H1 (cell line): ENCODE data around the gene KLHL36. TPM values are rescaled to one million over a fixed set of nuclear protein-coding genes. Genes with fewer than 3 reads are reported as not detected.

Experiments
- CTCF ChIA-PET: fragments of 300-600 bp; sonication (Branson Sonifier 250); formaldehyde crosslinking; loops from one replicate; lab custom pipeline; 2021; ENCODE audit not compliant: partially characterized antibody; lab: Charles Lee
- POLR2A ChIA-PET: fragments of 300-600 bp; sonication (Branson Sonifier 250); formaldehyde crosslinking; loops from one replicate; lab custom pipeline; 2021; ENCODE audit warnings: inconsistent platforms; ENCODE audit not compliant: partially characterized antibody; lab: Charles Lee
- DNase-seq, 2 experiments: peaks; one replicate each; pipeline versions ENCODE4 v3.0.0 to v3.0.0-alpha.2; 2010 to 2022; ENCODE audit warnings: low spot score in 2 of 2, low read depth in 1 of 2, mixed read lengths in 1 of 2
- FAIRE-seq: peaks from 2 replicates; lab custom pipeline; 2011; peaks lifted over from hg19 to GRCh38; lab: Jason Lieb, UNC
- H2AFZ ChIP-seq: 2 replicates; pipeline ENCODE4 v1.8.1; 2012; ENCODE audit warnings: low read length, inconsistent platforms
- H2AK5ac ChIP-seq: 2 replicates; pipeline ENCODE4 v1.6.1; 2013; ENCODE audit warnings: low read depth, low read length
- H2BK120ac ChIP-seq: replicated peaks from 2 replicates; pipeline ENCODE3; 2013; ENCODE audit warnings: low read depth, low read length, inconsistent platforms
- H2BK12ac ChIP-seq: 2 replicates; pipeline ENCODE4 v1.6.1; 2013; ENCODE audit warnings: low read depth, low read length
- H2BK15ac ChIP-seq: 2 replicates; pipeline ENCODE4 v1.6.1; 2013; ENCODE audit warnings: low read length
- H2BK20ac ChIP-seq: 2 replicates; pipeline ENCODE4 v1.6.1; 2013; ENCODE audit warnings: low read length
- H2BK5ac ChIP-seq: 2 replicates; pipeline ENCODE4 v1.6.1; 2013; ENCODE audit warnings: low read depth, low read length
- H3K14ac ChIP-seq: 2 replicates; pipeline ENCODE4 v1.6.1; 2013; ENCODE audit warnings: inconsistent platforms; ENCODE audit not compliant: insufficient read length
- H3K18ac ChIP-seq: 2 replicates; pipeline ENCODE4 v1.6.1; 2013; ENCODE audit warnings: low read length; ENCODE audit errors: extremely low read depth
- H3K23ac ChIP-seq: 2 replicates; pipeline ENCODE4 v1.6.1; 2013; ENCODE audit warnings: inconsistent platforms; ENCODE audit not compliant: insufficient read length
- H3K23me2 ChIP-seq: 2 replicates; pipeline ENCODE4 v1.6.1; 2013; ENCODE audit warnings: low read depth, low read length
- H3K27ac ChIP-seq: 2 replicates; pipeline ENCODE4 v1.6.1; 2011; ENCODE audit warnings: low read depth, low read length, inconsistent platforms
- H3K27me3 ChIP-seq, 4 experiments: replicated peaks in 1 of 4; 1 replicate in 1 of 4; 2 replicates in 3 of 4; pipeline versions ENCODE4 v1.6.1 to v1.8.1; 2011 to 2013; ENCODE audit warnings: low read length in 3 of 4, mild to moderate bottlenecking in 3 of 4, inconsistent platforms in 2 of 4, mixed read lengths in 2 of 4, moderate library complexity in 1 of 4; ENCODE audit not compliant: control insufficient read depth in 3 of 4, insufficient read depth in 3 of 4; ENCODE audit errors: extremely low read depth in 1 of 4
- H3K36me3 ChIP-seq, 4 experiments: 2 replicates each; pipeline versions ENCODE4 v1.6.1 to v1.8.1; 2011 to 2013; ENCODE audit warnings: mild to moderate bottlenecking in 4 of 4, low read length in 3 of 4, moderate library complexity in 2 of 4, control low read depth in 1 of 4, inconsistent platforms in 1 of 4; ENCODE audit not compliant: insufficient read depth in 4 of 4, control insufficient read depth in 2 of 4
- H3K4ac ChIP-seq: replicated peaks from 2 replicates; pipeline ENCODE3; 2013; ENCODE audit warnings: low read length, low read depth, mixed read lengths, inconsistent platforms; ENCODE audit not compliant: insufficient read length
- H3K4me1 ChIP-seq, 4 experiments: replicated peaks in 1 of 4; 1 replicate in 1 of 4; 2 replicates in 3 of 4; pipeline versions ENCODE4 v1.6.1 to v1.8.1; 2011 to 2013; ENCODE audit warnings: low read length in 3 of 4, inconsistent platforms in 2 of 4, mixed read lengths in 1 of 4; ENCODE audit not compliant: insufficient read depth in 4 of 4, control insufficient read depth in 3 of 4
- H3K4me2 ChIP-seq, 2 experiments: 2 replicates each; pipeline versions ENCODE4 v1.6.1 to v1.8.1; 2011 to 2013; ENCODE audit warnings: low read depth in 2 of 2, low read length in 2 of 2, control low read depth in 1 of 2, inconsistent platforms in 1 of 2, mild to moderate bottlenecking in 1 of 2; ENCODE audit not compliant: insufficient read depth in 1 of 2
- H3K4me3 ChIP-seq, 4 experiments: fragments of 200-600, 300-600 bp in 1 of 4; sonication (generic), shearing (Covaris generic), sonication (Bioruptor Twin) in 1 of 4; 2 replicates each; pipeline versions ENCODE4 v1.5.1 to v1.8.1; 2011 to 2016; ENCODE audit warnings: low read length in 4 of 4, low read depth in 3 of 4, control low read depth in 2 of 4, inconsistent platforms in 2 of 4, mild to moderate bottlenecking in 2 of 4, mixed read lengths in 1 of 4, moderate library complexity in 1 of 4; ENCODE audit not compliant: insufficient read depth in 2 of 4; ENCODE audit errors: extremely low read depth in 1 of 4
- H3K56ac ChIP-seq: replicated peaks from 2 replicates; pipeline ENCODE3; 2013; ENCODE audit warnings: low read depth, mild to moderate bottlenecking, mixed read lengths, low read length, inconsistent platforms; ENCODE audit not compliant: insufficient read length
- H3K79me1 ChIP-seq: 2 replicates; pipeline ENCODE4 v1.6.1; 2013; ENCODE audit warnings: low read depth, low read length, control low read depth
- H3K79me2 ChIP-seq, 2 experiments: 2 replicates each; pipeline versions ENCODE4 v1.6.1 to v1.8.1; 2012 to 2013; ENCODE audit warnings: low read length in 2 of 2, mild to moderate bottlenecking in 2 of 2, inconsistent platforms in 1 of 2; ENCODE audit not compliant: insufficient read depth in 2 of 2, control insufficient read depth in 1 of 2
- H3K9ac ChIP-seq, 4 experiments: replicated peaks in 1 of 4; 1 replicate in 1 of 4; 2 replicates in 3 of 4; pipeline versions ENCODE4 v1.6.1 to v1.8.1; 2011 to 2013; ENCODE audit warnings: low read depth in 3 of 4, low read length in 3 of 4, control low read depth in 2 of 4, mild to moderate bottlenecking in 2 of 4, moderate library complexity in 2 of 4, inconsistent platforms in 1 of 4; ENCODE audit errors: extremely low read depth in 1 of 4
- H3K9me3 ChIP-seq, 2 experiments: 2 replicates each; pipeline versions ENCODE4 v1.6.1 to v1.8.1; 2012 to 2013; ENCODE audit warnings: mild to moderate bottlenecking in 2 of 2, moderate library complexity in 2 of 2, control low read depth in 1 of 2, inconsistent platforms in 1 of 2, low read depth in 1 of 2, low read length in 1 of 2, mixed read lengths in 1 of 2; ENCODE audit not compliant: insufficient read depth in 2 of 2
- H4K20me1 ChIP-seq, 2 experiments: replicated peaks in 1 of 2; 2 replicates each; pipeline versions ENCODE3 to v1.8.1; 2011 to 2013; ENCODE audit warnings: inconsistent platforms in 2 of 2, low read length in 2 of 2, mild to moderate bottlenecking in 1 of 2; ENCODE audit not compliant: insufficient read depth in 2 of 2, control insufficient read depth in 1 of 2
- H4K5ac ChIP-seq: 2 replicates; pipeline ENCODE4 v1.6.1; 2013; ENCODE audit warnings: low read length, low read depth, mixed read lengths, inconsistent platforms; ENCODE audit not compliant: insufficient read length
- H4K8ac ChIP-seq: 2 replicates; pipeline ENCODE4 v1.8.0; 2013; ENCODE audit warnings: mild to moderate bottlenecking, moderate library complexity, low read length, inconsistent platforms; ENCODE audit not compliant: insufficient read depth; ENCODE audit errors: extremely low read depth
- H4K91ac ChIP-seq: replicated peaks from 2 replicates; pipeline ENCODE3; 2013; ENCODE audit warnings: low read length, mixed read lengths, inconsistent platforms; ENCODE audit not compliant: insufficient read length
- ATF2 ChIP-seq: IDR thresholded peaks from 2 replicates; pipeline ENCODE4 v1.6.1; 2012; ENCODE audit warnings: low read length, inconsistent platforms
- CTBP2 ChIP-seq: IDR thresholded peaks from 2 replicates; pipeline ENCODE4 v1.7.0; 2011; ENCODE audit warnings: borderline replicate concordance, mild to moderate bottlenecking, moderate library complexity, mixed read lengths, low read length; ENCODE audit not compliant: insufficient read depth, insufficient read length
- GABPA ChIP-seq: IDR thresholded peaks from 2 replicates; pipeline ENCODE4 v1.6.1; 2011; ENCODE audit warnings: mild to moderate bottlenecking, low read length, moderate library complexity, borderline replicate concordance; ENCODE audit not compliant: insufficient read depth
- HDAC6 ChIP-seq: IDR thresholded peaks from one replicate; pipeline ENCODE4 v1.7.1; 2012; ENCODE audit warnings: low read depth, mild to moderate bottlenecking, inconsistent platforms, low read length, moderate library complexity
- KDM5A ChIP-seq: fragments of 200-600 bp; IDR thresholded peaks from 2 replicates; pipeline ENCODE4 v1.7.1; 2012; ENCODE audit warnings: mild to moderate bottlenecking, low read length, inconsistent platforms, mixed read lengths
- PHF8 ChIP-seq: fragments of 200-600 bp; sonication (generic); conservative IDR thresholded peaks from 2 replicates; pipeline ENCODE4 v1.7.1; 2012; ENCODE audit warnings: low read depth, mild to moderate bottlenecking, inconsistent platforms, low read length, moderate library complexity
- POLR2AphosphoS5 ChIP-seq: IDR thresholded peaks from 2 replicates; pipeline ENCODE4 v1.6.1; 2011; ENCODE audit warnings: low read depth, low read length
- RAD21 ChIP-seq, 2 experiments: IDR thresholded peaks in 1 of 2; conservative IDR thresholded peaks in 1 of 2; 2 replicates each; pipeline ENCODE4 v1.6.1; 2011; ENCODE audit warnings: low read depth in 2 of 2, low read length in 2 of 2, improper control_type of control experiment in 1 of 2, inconsistent platforms in 1 of 2, mild to moderate bottlenecking in 1 of 2, moderate library complexity in 1 of 2
- SP1 ChIP-seq: IDR thresholded peaks from 2 replicates; pipeline ENCODE4 v1.6.1; 2011; ENCODE audit warnings: low read depth, low read length
- TAF7 ChIP-seq: optimal IDR thresholded peaks from 2 replicates; pipeline ENCODE3; 2011; ENCODE audit warnings: low read depth, mild to moderate bottlenecking, inconsistent platforms, low read length, moderate library complexity, borderline replicate concordance
- USF2 ChIP-seq: IDR thresholded peaks from 2 replicates; pipeline ENCODE4 v1.6.1; 2011; ENCODE audit warnings: low read length, improper control_type of control experiment
- WGBS, 2 experiments: shearing (Covaris generic) in 1 of 2; methylation state at CpG; one replicate each; pipeline versions ENCODE4 v1.1.6 to v1.1.7; 2013 to 2015; ENCODE audit warnings: low lambda C conversion rate in 2 of 2, mixed read lengths in 2 of 2, inconsistent platforms in 1 of 2, low coverage in 1 of 2, missing lambda C conversion rate in 1 of 2; ENCODE audit not compliant: insufficient replicate concordance in 2 of 2, insufficient coverage in 1 of 2, insufficient read length in 1 of 2; ENCODE audit errors: extremely low coverage in 1 of 2, missing lambda C conversion rate in 1 of 2; 5-methylcytosine and 5-hydroxymethylcytosine counted together
- polyA plus RNA-seq, 7 experiments: library from polyadenylated mRNA; depleted of rRNA in 3 of 7; stranded (reverse) in 5 of 7; unstranded in 2 of 7; fragments of >200 nt in 5 of 7; fragments of 200-250 nt in 2 of 7; gene quantifications; 1 replicate in 5 of 7; 2 replicates in 1 of 7; 4 replicates in 1 of 7; pipeline versions ENCODE4 v1.2.1 to v1.2.3, GENCODE V29; 2011 to 2013; ENCODE audit warnings: missing spikeins in 2 of 7, mixed read lengths in 2 of 7
- total RNA-seq: library from RNA; stranded (reverse); fragmentation: NEBNext Ultra II Directional; extraction: Animal tissue kit (Norgen Biotek cat#: 25700); gene quantifications from 2 replicates; pipeline ENCODE4 v1.2.1, GENCODE V29; 2021

KLHL36 gene
- total and polyA plus RNA-seq, 2 of the 8 experiments (the other 6 are each of a cell fraction or from before 2014, with no cell fraction given) = 22.9 to 33.6 TPM

- no peak overlapping the region for H2BK15ac ChIP-seq
- H4K20me1 ChIP-seq = no peaks in the 10 kb centered on the region
- H3K9me3 ChIP-seq = no peaks in the 10 kb centered on the region
- H3K4me3 ChIP-seq = no peak overlapping the region
- H3K27me3 ChIP-seq = no peaks in the 10 kb centered on the region
- H2BK5ac ChIP-seq = no peak overlapping the region
- POLR2A ChIA-PET = no interaction called here
- DNase-seq (no peak), FAIRE-seq (no peak)
- no peak overlapping the region for H4K5ac ChIP-seq
- H3K4me1 ChIP-seq = peaks cover 0 to 8% (median 5%) of the 10 kb centered on the region in 4 experiments; a peak in 5 of 7 replicates
- H4K8ac ChIP-seq = no peak overlapping the region
- H4K91ac ChIP-seq = no peak overlapping the region
- no peak overlapping the region for H3K9ac ChIP-seq
- no peak overlapping the region for H2AFZ ChIP-seq
- 87% methylated on average over 6 of the region's 6 CpGs; no CpG with 5 or more reads in 1 of the 2 experiments for whole genome bisulfite sequencing, 2 experiments
- H3K36me3 ChIP-seq = no peaks in the 10 kb centered on the region
- H3K4ac ChIP-seq = no peak overlapping the region
- no peak overlapping the region for H2BK120ac ChIP-seq
- no peak overlapping the region for H2AK5ac ChIP-seq
- H3K14ac ChIP-seq = no peak overlapping the region
- H2BK12ac ChIP-seq = no peak overlapping the region
- H3K79me1 ChIP-seq = no peaks in the 10 kb centered on the region
- CTCF ChIA-PET = interaction anchor here (0.9 to 1.3 kb wide), 2 partner anchors 10 to 94 kb away, joined by 3 read pairs; no protein-coding TSS in a partner anchor
- H3K27ac ChIP-seq = no peak overlapping the region
- no peak overlapping the region for H3K23ac ChIP-seq
- no peaks in the 10 kb centered on the region for H3K23me2 ChIP-seq
- no peak overlapping the region for H3K56ac ChIP-seq
- no peak overlapping the region for H3K4me2 ChIP-seq
- no peak overlapping the region for H3K18ac ChIP-seq
- no peaks in the 10 kb centered on the region for H3K79me2 ChIP-seq
- no peak overlapping the region for H2BK20ac ChIP-seq
- TF ChIP-seq RAD21 (IDR thresholded peaks at IDR 0.05 in 1 of 2, conservative IDR thresholded peaks at IDR 0.05 in 1 of 2; ENCODE audit: low read depth in 2 of 2, low read length in 2 of 2) = no peak
- TF ChIP-seq SP1 = no peak
- TF ChIP-seq PHF8 = no peak
- no peak for TF ChIP-seq CTBP2
- TF ChIP-seq KDM5A = no peak
- no peak for TF ChIP-seq USF2
- no peak for TF ChIP-seq TAF7
- no peak for TF ChIP-seq ATF2
- no peak for TF ChIP-seq HDAC6
- TF ChIP-seq GABPA = no peak
- TF ChIP-seq POLR2AphosphoS5 = no peak
These were observed 22.8 kb upstream of the KLHL36 start for GRCh38 chr16:84625556-84625955.
